Measurements from ENCODE around the gene BGLAP. TPM values are rescaled to one million over a fixed set of nuclear protein-coding genes. Genes with fewer than 3 reads are reported as not detected.

The BGLAP gene
- total and polyA plus RNA-seq, 2 of the 13 experiments (the other 11 are each of a cell fraction or from before 2014, with no cell fraction given), result 0.62 to 1.6 TPM

- TF ChIP-seq ZBTB40 (IDR thresholded peaks at IDR 0.05) (no peak), ZBTB40 (CRISPR knock-in tag; IDR thresholded peaks at IDR 0.05) (peak; percentile 53; the same call in 1 of the 2 replicates), CHD2 (IDR thresholded peaks at IDR 0.05; ENCODE audit: low read depth, low read length) (peak; percentile 94), TCF7L2 (IDR thresholded peaks at IDR 0.05; ENCODE audit: low read depth, low read length) (no peak), IKZF4 (CRISPR knock-in tag; IDR thresholded peaks at IDR 0.05; ENCODE audit: borderline replicate concordance, low read depth, not compliant biosample characterization) (no peak), ZNF136 (CRISPR knock-in tag; IDR thresholded peaks at IDR 0.05; ENCODE audit: low read depth) (peak; percentile 91; the same call in 1 of the 2 replicates), ZNF484 (CRISPR knock-in tag; IDR thresholded peaks at IDR 0.05; ENCODE audit: borderline replicate concordance, low read depth) (no peak), SRSF1 (optimal IDR thresholded peaks at IDR 0.05; ENCODE audit: low read depth, low read length) (peak; percentile 95), THAP9 (CRISPR knock-in tag; IDR thresholded peaks at IDR 0.05; ENCODE audit: borderline replicate concordance) (peak; percentile 86; the same call in 1 of the 2 replicates), POLR2G (IDR thresholded peaks at IDR 0.05; ENCODE audit: low read depth, low read length) (peak; percentile 92), ZNF639 (CRISPR knock-in tag; conservative IDR thresholded peaks at IDR 0.05) (no peak; the same call in 1 of the 2 replicates), THYN1 (CRISPR knock-in tag; IDR thresholded peaks at IDR 0.05; ENCODE audit: borderline replicate concordance, low read depth) (no peak), TFDP1 (CRISPR knock-in tag; IDR thresholded peaks at IDR 0.05; ENCODE audit: borderline replicate concordance) (peak; percentile 58; the same call in 1 of the 2 replicates)
These were observed 28.9 kb upstream of the BGLAP start, which contains the start of gene PMF1 (continued) for GRCh38 chr1:156212833-156213643.

Data from HepG2 (cell line).